ENCODE measurements around the gene TPI1.

DNA sequence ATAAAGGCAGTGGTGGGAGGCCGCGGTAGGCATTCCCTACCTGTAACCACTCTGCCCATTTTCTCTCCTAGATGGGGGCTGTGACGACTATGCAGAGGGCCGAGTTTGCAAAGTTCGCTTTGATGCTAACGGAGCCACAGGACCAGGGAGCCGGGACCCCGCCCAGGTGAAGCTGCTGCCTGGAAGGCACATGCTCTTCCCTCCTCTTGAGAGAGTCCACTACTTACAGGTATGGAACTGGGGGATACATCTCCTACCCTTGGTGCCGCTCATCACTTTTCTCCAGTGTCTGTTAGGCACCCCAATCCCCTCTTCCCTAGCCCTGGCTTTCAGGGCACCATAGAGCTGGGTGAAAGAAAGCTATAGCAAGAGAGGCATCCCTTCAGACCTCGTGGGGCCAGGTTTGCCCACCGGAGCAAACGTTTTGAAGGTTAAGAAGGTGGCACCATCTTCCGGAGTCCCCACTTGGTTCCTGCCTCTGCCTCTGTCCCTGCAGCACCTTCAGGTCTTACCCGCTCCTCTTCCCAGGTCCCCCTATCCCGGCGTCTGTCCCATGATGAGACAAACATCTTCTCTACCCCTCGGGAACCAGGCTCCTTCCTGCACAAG, 41.1 kb upstream of the TPI1 start:
- TF ChIP-seq, protein P1, sequence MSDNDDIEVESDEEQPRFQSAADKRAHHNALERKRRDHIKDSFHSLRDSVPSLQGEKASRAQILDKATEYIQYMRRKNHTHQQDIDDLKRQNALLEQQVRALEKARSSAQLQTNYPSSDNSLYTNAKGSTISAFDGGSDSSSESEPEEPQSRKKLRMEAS (IDR thresholded peaks at IDR 0.05; ENCODE audit: low read depth): no peak
- TF ChIP-seq TEAD4 (IDR thresholded peaks at IDR 0.05; ENCODE audit: borderline replicate concordance, insufficient read depth): no peak
- TF ChIP-seq, protein P2, sequence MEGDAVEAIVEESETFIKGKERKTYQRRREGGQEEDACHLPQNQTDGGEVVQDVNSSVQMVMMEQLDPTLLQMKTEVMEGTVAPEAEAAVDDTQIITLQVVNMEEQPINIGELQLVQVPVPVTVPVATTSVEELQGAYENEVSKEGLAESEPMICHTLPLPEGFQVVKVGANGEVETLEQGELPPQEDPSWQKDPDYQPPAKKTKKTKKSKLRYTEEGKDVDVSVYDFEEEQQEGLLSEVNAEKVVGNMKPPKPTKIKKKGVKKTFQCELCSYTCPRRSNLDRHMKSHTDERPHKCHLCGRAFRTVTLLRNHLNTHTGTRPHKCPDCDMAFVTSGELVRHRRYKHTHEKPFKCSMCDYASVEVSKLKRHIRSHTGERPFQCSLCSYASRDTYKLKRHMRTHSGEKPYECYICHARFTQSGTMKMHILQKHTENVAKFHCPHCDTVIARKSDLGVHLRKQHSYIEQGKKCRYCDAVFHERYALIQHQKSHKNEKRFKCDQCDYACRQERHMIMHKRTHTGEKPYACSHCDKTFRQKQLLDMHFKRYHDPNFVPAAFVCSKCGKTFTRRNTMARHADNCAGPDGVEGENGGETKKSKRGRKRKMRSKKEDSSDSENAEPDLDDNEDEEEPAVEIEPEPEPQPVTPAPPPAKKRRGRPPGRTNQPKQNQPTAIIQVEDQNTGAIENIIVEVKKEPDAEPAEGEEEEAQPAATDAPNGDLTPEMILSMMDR (IDR thresholded peaks at IDR 0.05): no peak

All from SK-N-SH (cell line).